ENCODE data around the gene CAST.

GRCh38 chr5:96633820-96634219, 28.4 kb upstream of the CAST start:
- TF ChIP-seq CTCF (IDR thresholded peaks at IDR 0.05) (no peak), POLR2A (IDR thresholded peaks at IDR 0.05) (no peak)

Data from tibial nerve (tissue), 3 donors.